Gastroesophageal sphincter (tissue), 3 donors: ENCODE measurements around the gene ARNT2.

ENCODE experiments used
- CTCF ChIP-seq, 4 experiments: fragments of 200-600 bp in 2 of 4; fragments of 450-650 bp in 2 of 4; sonication (generic) in 1 of 4; IDR thresholded peaks; one replicate each; pipeline ENCODE4 v1.5.1; 2017 to 2019; ENCODE audit warnings: antibody characterized with exemption in 4 of 4, mild to moderate bottlenecking in 2 of 4, moderate library complexity in 2 of 4
- POLR2A ChIP-seq, 2 donors: fragments of 450-650 bp; IDR thresholded peaks; one replicate each; pipeline ENCODE4 v1.6.1; 2017; ENCODE audit warnings: antibody characterized with exemption in 2 of 2, mild to moderate bottlenecking in 2 of 2, moderate library complexity in 1 of 2
- POLR2AphosphoS5 ChIP-seq: sonication (generic); formaldehyde crosslinking; IDR thresholded peaks from one replicate; pipeline ENCODE4 v1.6.1; 2017; ENCODE audit warnings: antibody characterized with exemption

GRCh38 chr15:80474224-80475215, 70.3 kb downstream of the ARNT2 start:
- TF ChIP-seq CTCF (IDR thresholded peaks at IDR 0.05) (no peak), POLR2A (IDR thresholded peaks at IDR 0.05) (no peak), POLR2AphosphoS5 (no peak)
